H1 (cell line): Measurements from ENCODE around the gene NETO2. TPM values are rescaled to one million over a fixed set of nuclear protein-coding genes. Genes with fewer than 3 reads are reported as not detected.

Experiments
- CTCF ChIA-PET: fragments of 300-600 bp; sonication (Branson Sonifier 250); formaldehyde crosslinking; loops from one replicate; lab custom pipeline; 2021; ENCODE audit not compliant: partially characterized antibody; lab: Charles Lee
- POLR2A ChIA-PET: fragments of 300-600 bp; sonication (Branson Sonifier 250); formaldehyde crosslinking; loops from one replicate; lab custom pipeline; 2021; ENCODE audit warnings: inconsistent platforms; ENCODE audit not compliant: partially characterized antibody; lab: Charles Lee
- DNase-seq, 2 experiments: peaks; one replicate each; pipeline versions ENCODE4 v3.0.0 to v3.0.0-alpha.2; 2010 to 2022; ENCODE audit warnings: low spot score in 2 of 2, low read depth in 1 of 2, mixed read lengths in 1 of 2
- FAIRE-seq: peaks from 2 replicates; lab custom pipeline; 2011; peaks lifted over from hg19 to GRCh38; lab: Jason Lieb, UNC
- H2AFZ ChIP-seq: 2 replicates; pipeline ENCODE4 v1.8.1; 2012; ENCODE audit warnings: low read length, inconsistent platforms
- H2AK5ac ChIP-seq: 2 replicates; pipeline ENCODE4 v1.6.1; 2013; ENCODE audit warnings: low read depth, low read length
- H2BK120ac ChIP-seq: replicated peaks from 2 replicates; pipeline ENCODE3; 2013; ENCODE audit warnings: low read depth, low read length, inconsistent platforms
- H2BK12ac ChIP-seq: 2 replicates; pipeline ENCODE4 v1.6.1; 2013; ENCODE audit warnings: low read depth, low read length
- H2BK15ac ChIP-seq: 2 replicates; pipeline ENCODE4 v1.6.1; 2013; ENCODE audit warnings: low read length
- H2BK20ac ChIP-seq: 2 replicates; pipeline ENCODE4 v1.6.1; 2013; ENCODE audit warnings: low read length
- H2BK5ac ChIP-seq: 2 replicates; pipeline ENCODE4 v1.6.1; 2013; ENCODE audit warnings: low read depth, low read length
- H3K14ac ChIP-seq: 2 replicates; pipeline ENCODE4 v1.6.1; 2013; ENCODE audit warnings: inconsistent platforms; ENCODE audit not compliant: insufficient read length
- H3K18ac ChIP-seq: 2 replicates; pipeline ENCODE4 v1.6.1; 2013; ENCODE audit warnings: low read length; ENCODE audit errors: extremely low read depth
- H3K23ac ChIP-seq: 2 replicates; pipeline ENCODE4 v1.6.1; 2013; ENCODE audit warnings: inconsistent platforms; ENCODE audit not compliant: insufficient read length
- H3K23me2 ChIP-seq: 2 replicates; pipeline ENCODE4 v1.6.1; 2013; ENCODE audit warnings: low read depth, low read length
- H3K27ac ChIP-seq: 2 replicates; pipeline ENCODE4 v1.6.1; 2011; ENCODE audit warnings: low read depth, low read length, inconsistent platforms
- H3K27me3 ChIP-seq, 4 experiments: replicated peaks in 1 of 4; 1 replicate in 1 of 4; 2 replicates in 3 of 4; pipeline versions ENCODE4 v1.6.1 to v1.8.1; 2011 to 2013; ENCODE audit warnings: low read length in 3 of 4, mild to moderate bottlenecking in 3 of 4, inconsistent platforms in 2 of 4, mixed read lengths in 2 of 4, moderate library complexity in 1 of 4; ENCODE audit not compliant: control insufficient read depth in 3 of 4, insufficient read depth in 3 of 4; ENCODE audit errors: extremely low read depth in 1 of 4
- H3K36me3 ChIP-seq, 4 experiments: 2 replicates each; pipeline versions ENCODE4 v1.6.1 to v1.8.1; 2011 to 2013; ENCODE audit warnings: mild to moderate bottlenecking in 4 of 4, low read length in 3 of 4, moderate library complexity in 2 of 4, control low read depth in 1 of 4, inconsistent platforms in 1 of 4; ENCODE audit not compliant: insufficient read depth in 4 of 4, control insufficient read depth in 2 of 4
- H3K4ac ChIP-seq: replicated peaks from 2 replicates; pipeline ENCODE3; 2013; ENCODE audit warnings: low read length, low read depth, mixed read lengths, inconsistent platforms; ENCODE audit not compliant: insufficient read length
- H3K4me1 ChIP-seq, 4 experiments: replicated peaks in 1 of 4; 1 replicate in 1 of 4; 2 replicates in 3 of 4; pipeline versions ENCODE4 v1.6.1 to v1.8.1; 2011 to 2013; ENCODE audit warnings: low read length in 3 of 4, inconsistent platforms in 2 of 4, mixed read lengths in 1 of 4; ENCODE audit not compliant: insufficient read depth in 4 of 4, control insufficient read depth in 3 of 4
- H3K4me2 ChIP-seq, 2 experiments: 2 replicates each; pipeline versions ENCODE4 v1.6.1 to v1.8.1; 2011 to 2013; ENCODE audit warnings: low read depth in 2 of 2, low read length in 2 of 2, control low read depth in 1 of 2, inconsistent platforms in 1 of 2, mild to moderate bottlenecking in 1 of 2; ENCODE audit not compliant: insufficient read depth in 1 of 2
- H3K4me3 ChIP-seq, 4 experiments: fragments of 200-600, 300-600 bp in 1 of 4; sonication (generic), shearing (Covaris generic), sonication (Bioruptor Twin) in 1 of 4; 2 replicates each; pipeline versions ENCODE4 v1.5.1 to v1.8.1; 2011 to 2016; ENCODE audit warnings: low read length in 4 of 4, low read depth in 3 of 4, control low read depth in 2 of 4, inconsistent platforms in 2 of 4, mild to moderate bottlenecking in 2 of 4, mixed read lengths in 1 of 4, moderate library complexity in 1 of 4; ENCODE audit not compliant: insufficient read depth in 2 of 4; ENCODE audit errors: extremely low read depth in 1 of 4
- H3K56ac ChIP-seq: replicated peaks from 2 replicates; pipeline ENCODE3; 2013; ENCODE audit warnings: low read depth, mild to moderate bottlenecking, mixed read lengths, low read length, inconsistent platforms; ENCODE audit not compliant: insufficient read length
- H3K79me1 ChIP-seq: 2 replicates; pipeline ENCODE4 v1.6.1; 2013; ENCODE audit warnings: low read depth, low read length, control low read depth
- H3K79me2 ChIP-seq, 2 experiments: 2 replicates each; pipeline versions ENCODE4 v1.6.1 to v1.8.1; 2012 to 2013; ENCODE audit warnings: low read length in 2 of 2, mild to moderate bottlenecking in 2 of 2, inconsistent platforms in 1 of 2; ENCODE audit not compliant: insufficient read depth in 2 of 2, control insufficient read depth in 1 of 2
- H3K9ac ChIP-seq, 4 experiments: replicated peaks in 1 of 4; 1 replicate in 1 of 4; 2 replicates in 3 of 4; pipeline versions ENCODE4 v1.6.1 to v1.8.1; 2011 to 2013; ENCODE audit warnings: low read depth in 3 of 4, low read length in 3 of 4, control low read depth in 2 of 4, mild to moderate bottlenecking in 2 of 4, moderate library complexity in 2 of 4, inconsistent platforms in 1 of 4; ENCODE audit errors: extremely low read depth in 1 of 4
- H3K9me3 ChIP-seq, 2 experiments: 2 replicates each; pipeline versions ENCODE4 v1.6.1 to v1.8.1; 2012 to 2013; ENCODE audit warnings: mild to moderate bottlenecking in 2 of 2, moderate library complexity in 2 of 2, control low read depth in 1 of 2, inconsistent platforms in 1 of 2, low read depth in 1 of 2, low read length in 1 of 2, mixed read lengths in 1 of 2; ENCODE audit not compliant: insufficient read depth in 2 of 2
- H4K20me1 ChIP-seq, 2 experiments: replicated peaks in 1 of 2; 2 replicates each; pipeline versions ENCODE3 to v1.8.1; 2011 to 2013; ENCODE audit warnings: inconsistent platforms in 2 of 2, low read length in 2 of 2, mild to moderate bottlenecking in 1 of 2; ENCODE audit not compliant: insufficient read depth in 2 of 2, control insufficient read depth in 1 of 2
- H4K5ac ChIP-seq: 2 replicates; pipeline ENCODE4 v1.6.1; 2013; ENCODE audit warnings: low read length, low read depth, mixed read lengths, inconsistent platforms; ENCODE audit not compliant: insufficient read length
- H4K8ac ChIP-seq: 2 replicates; pipeline ENCODE4 v1.8.0; 2013; ENCODE audit warnings: mild to moderate bottlenecking, moderate library complexity, low read length, inconsistent platforms; ENCODE audit not compliant: insufficient read depth; ENCODE audit errors: extremely low read depth
- H4K91ac ChIP-seq: replicated peaks from 2 replicates; pipeline ENCODE3; 2013; ENCODE audit warnings: low read length, mixed read lengths, inconsistent platforms; ENCODE audit not compliant: insufficient read length
- ATF2 ChIP-seq: IDR thresholded peaks from 2 replicates; pipeline ENCODE4 v1.6.1; 2012; ENCODE audit warnings: low read length, inconsistent platforms
- CBX5 ChIP-seq: fragments of 300-800, 300-1000 bp; sonication (generic); IDR thresholded peaks from 2 replicates; pipeline ENCODE4 v1.7.1; 2016; ENCODE audit warnings: antibody characterized with exemption, low read length, low read depth
- CBX8 ChIP-seq: fragments of 300-800, 300-1000 bp; sonication (generic); IDR thresholded peaks from 2 replicates; pipeline ENCODE4 v1.7.1; 2016; ENCODE audit warnings: low read depth, low read length, borderline replicate concordance
- CHD2 ChIP-seq: IDR thresholded peaks from 2 replicates; pipeline ENCODE4 v1.6.1; 2012; ENCODE audit warnings: low read length, improper control_type of control experiment
- CREB1 ChIP-seq: IDR thresholded peaks from 2 replicates; pipeline ENCODE4 v1.6.1; 2012; ENCODE audit warnings: inconsistent platforms
- EP300 ChIP-seq, 2 experiments: IDR thresholded peaks; 1 replicate in 1 of 2; 2 replicates in 1 of 2; pipeline ENCODE4 v1.6.1; 2011 to 2012; ENCODE audit warnings: low read depth in 2 of 2, low read length in 2 of 2, mild to moderate bottlenecking in 2 of 2, borderline replicate concordance in 1 of 2, inconsistent platforms in 1 of 2, moderate library complexity in 1 of 2
- SIRT6 ChIP-seq: IDR thresholded peaks from one replicate; pipeline ENCODE4 v1.7.1; 2012; ENCODE audit warnings: low read length, inconsistent platforms
- WGBS, 2 experiments: shearing (Covaris generic) in 1 of 2; methylation state at CpG; one replicate each; pipeline versions ENCODE4 v1.1.6 to v1.1.7; 2013 to 2015; ENCODE audit warnings: low lambda C conversion rate in 2 of 2, mixed read lengths in 2 of 2, inconsistent platforms in 1 of 2, low coverage in 1 of 2, missing lambda C conversion rate in 1 of 2; ENCODE audit not compliant: insufficient replicate concordance in 2 of 2, insufficient coverage in 1 of 2, insufficient read length in 1 of 2; ENCODE audit errors: extremely low coverage in 1 of 2, missing lambda C conversion rate in 1 of 2; 5-methylcytosine and 5-hydroxymethylcytosine counted together
- polyA plus RNA-seq, 7 experiments: library from polyadenylated mRNA; depleted of rRNA in 3 of 7; stranded (reverse) in 5 of 7; unstranded in 2 of 7; fragments of >200 nt in 5 of 7; fragments of 200-250 nt in 2 of 7; gene quantifications; 1 replicate in 5 of 7; 2 replicates in 1 of 7; 4 replicates in 1 of 7; pipeline versions ENCODE4 v1.2.1 to v1.2.3, GENCODE V29; 2011 to 2013; ENCODE audit warnings: missing spikeins in 2 of 7, mixed read lengths in 2 of 7
- total RNA-seq: library from RNA; stranded (reverse); fragmentation: NEBNext Ultra II Directional; extraction: Animal tissue kit (Norgen Biotek cat#: 25700); gene quantifications from 2 replicates; pipeline ENCODE4 v1.2.1, GENCODE V29; 2021

The NETO2 gene
- total and polyA plus RNA-seq, 2 of the 8 experiments (the other 6 are each of a cell fraction or from before 2014, with no cell fraction given), result 9.4 to 12.5 TPM

- H3K27me3 ChIP-seq, result no peaks in the 10 kb centered on the region
- no peak overlapping the region for H2AFZ ChIP-seq
These were observed 7.5 kb downstream of the NETO2 start for GRCh38 chr16:47136099-47136842.

More at GRCh38 chr16:47136099-47136842, 7.5 kb downstream of the NETO2 start:
- H2BK15ac ChIP-seq, result no peak overlapping the region
- no peak overlapping the region for H4K91ac ChIP-seq
- H2AK5ac ChIP-seq, result no peak overlapping the region
- no peaks in the 10 kb centered on the region for H3K4me1 ChIP-seq
- H2BK5ac ChIP-seq, result no peak overlapping the region
- H3K18ac ChIP-seq, result no peak overlapping the region
- no peak for TF ChIP-seq CBX5
- no peak for TF ChIP-seq CHD2
- TF ChIP-seq SIRT6, result no peak
- no peak for TF ChIP-seq CBX8
- TF ChIP-seq CREB1, result no peak
- TF ChIP-seq EP300 (IDR thresholded peaks at IDR 0.05; ENCODE audit: borderline replicate concordance in 1 of 2, low read depth in 2 of 2, low read length in 2 of 2), result no peak
- TF ChIP-seq ATF2, result no peak
- CTCF ChIA-PET, result interaction anchor here (0.8 to 1.8 kb wide), 5 partner anchors 12 to 667 kb away, joined by 3 to 4 read pairs (median 4); no protein-coding TSS in a partner anchor
- H3K56ac ChIP-seq, result no peak overlapping the region
- 89% methylated on average over 8 of the region's 8 CpGs; no CpG with 5 or more reads in 1 of the 2 experiments for WGBS, 2 experiments
- no peak overlapping the region for H3K27ac ChIP-seq
- H3K4me2 ChIP-seq, result no peak overlapping the region
- no peak overlapping the region for H2BK12ac ChIP-seq
- no peak overlapping the region for H3K14ac ChIP-seq
- no peaks in the 10 kb centered on the region for H3K23me2 ChIP-seq
- DNase-seq (no peak), FAIRE-seq (no peak)
- no peaks in the 10 kb centered on the region for H3K9me3 ChIP-seq
- H2BK120ac ChIP-seq, result no peak overlapping the region
- no peak overlapping the region for H3K9ac ChIP-seq
- peaks cover 0 to 37% of the 10 kb centered on the region in 2 experiments; a peak in 2 of 4 replicates for H3K79me2 ChIP-seq
- no peak overlapping the region for H4K5ac ChIP-seq
- POLR2A ChIA-PET, result no interaction called here
- H2BK20ac ChIP-seq, result no peak overlapping the region
- H3K23ac ChIP-seq, result no peak overlapping the region
- H4K20me1 ChIP-seq, result no peaks in the 10 kb centered on the region
- no peaks in the 10 kb centered on the region for H3K79me1 ChIP-seq
- no peaks in the 10 kb centered on the region for H3K36me3 ChIP-seq
- no peak overlapping the region for H3K4me3 ChIP-seq
- H4K8ac ChIP-seq, result no peak overlapping the region
- H3K4ac ChIP-seq, result no peak overlapping the region
